Stimulated activated naive CD4-positive, alpha-beta T cell treated with Interleukin-2 at 50 U/mL for 16 hours (primary cell): ENCODE results near the gene CYP19A1.

Experiments used
- DNase-seq: peaks from one replicate; lab custom pipeline; 2025; lab: John Stamatoyannopoulos, UW

CYP19A1 gene

DNA sequence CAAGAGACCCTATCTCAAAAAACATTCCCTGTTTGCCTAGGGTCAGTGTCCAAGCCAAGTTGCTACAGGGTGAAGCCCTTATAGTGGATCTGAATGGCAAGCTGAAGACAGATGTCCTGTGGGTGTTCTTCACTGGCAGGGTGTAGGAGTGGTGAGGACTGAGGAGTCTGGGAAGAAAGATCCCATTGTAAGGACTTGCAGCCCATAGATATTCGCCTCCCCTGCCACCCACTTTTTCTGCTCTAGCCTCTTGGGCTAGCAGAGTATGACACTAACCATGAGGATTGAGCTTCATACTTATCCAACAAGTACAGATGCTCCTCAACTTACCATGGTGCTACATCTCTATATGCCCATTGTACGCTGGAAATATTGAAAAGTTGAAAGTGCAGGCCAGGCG is 13.2 kb downstream of the CYP19A1 start:
- no peak for DNase-seq

DNA sequence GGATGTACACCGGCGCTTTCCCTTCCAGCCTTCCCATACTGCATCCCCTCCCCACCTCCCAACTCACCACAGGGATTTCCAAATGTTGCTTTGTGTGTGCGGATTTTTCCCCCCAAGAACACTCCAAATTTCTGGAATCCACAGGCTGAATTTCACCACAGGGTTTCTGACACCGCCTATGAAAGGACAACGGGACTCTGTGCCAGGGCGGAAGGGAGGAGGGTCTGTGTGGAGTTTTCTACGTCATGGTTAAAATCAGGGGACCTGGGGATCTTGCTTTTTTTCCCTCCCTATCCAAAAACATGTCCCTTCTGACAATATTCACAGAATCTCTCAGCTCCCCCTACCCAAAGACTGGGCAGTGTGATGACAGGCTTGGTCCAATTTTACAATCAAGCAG is 14.6 kb downstream of the CYP19A1 start:
- DNase-seq: no peak

DNA sequence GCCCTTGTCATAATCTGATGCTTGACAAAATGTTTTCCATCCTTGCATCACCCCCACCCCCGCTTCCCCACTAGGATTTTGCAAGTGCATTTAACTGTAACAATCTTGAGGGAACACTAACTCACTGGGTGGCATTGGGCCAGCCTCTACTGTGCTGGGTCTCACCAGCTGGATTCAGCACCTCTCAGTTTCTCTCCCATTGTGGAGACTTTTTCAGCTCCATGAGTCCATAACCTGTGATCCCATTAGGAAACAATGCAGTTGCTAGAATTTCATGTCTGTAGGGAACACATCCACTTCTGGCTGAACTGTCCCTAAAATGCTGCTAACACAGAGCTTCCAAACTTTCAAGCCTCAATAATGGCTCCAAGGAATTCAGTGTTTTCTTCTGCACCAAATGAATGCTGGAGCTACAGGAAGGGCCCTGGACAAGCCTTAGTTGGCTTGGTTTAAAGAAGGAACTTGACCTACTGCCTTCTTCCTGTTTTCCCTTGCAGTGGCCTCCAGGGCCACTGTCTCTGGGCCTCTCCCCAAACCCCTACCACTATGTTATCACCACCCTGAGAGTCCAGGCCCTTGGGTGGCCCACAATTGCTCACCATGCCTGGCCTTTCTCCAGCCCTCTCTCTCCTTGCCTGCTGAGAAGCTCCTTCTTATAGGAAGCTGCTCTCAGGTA is 15.6 kb downstream of the CYP19A1 start:
- DNase-seq: no peak

DNA sequence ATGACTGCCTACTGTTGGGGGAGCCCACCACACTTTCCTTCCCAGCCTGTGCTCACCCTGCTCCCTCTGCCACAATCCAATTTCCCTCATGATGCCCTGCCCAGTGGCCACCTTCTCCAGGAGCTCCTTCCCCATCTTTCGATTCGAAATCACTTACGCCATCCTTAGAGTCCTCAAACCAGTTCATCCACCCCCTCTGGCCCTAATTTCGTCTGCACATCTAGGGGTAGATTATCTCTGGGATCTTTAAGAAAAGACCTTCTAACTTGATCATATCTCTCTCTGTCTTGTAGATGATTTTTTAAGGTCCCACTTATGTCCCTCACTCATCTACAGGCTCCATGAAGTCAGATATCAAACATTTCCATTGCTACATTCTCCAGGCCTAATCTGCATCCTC is 17.1 kb downstream of the CYP19A1 start:
- DNase-seq: no peak

DNA sequence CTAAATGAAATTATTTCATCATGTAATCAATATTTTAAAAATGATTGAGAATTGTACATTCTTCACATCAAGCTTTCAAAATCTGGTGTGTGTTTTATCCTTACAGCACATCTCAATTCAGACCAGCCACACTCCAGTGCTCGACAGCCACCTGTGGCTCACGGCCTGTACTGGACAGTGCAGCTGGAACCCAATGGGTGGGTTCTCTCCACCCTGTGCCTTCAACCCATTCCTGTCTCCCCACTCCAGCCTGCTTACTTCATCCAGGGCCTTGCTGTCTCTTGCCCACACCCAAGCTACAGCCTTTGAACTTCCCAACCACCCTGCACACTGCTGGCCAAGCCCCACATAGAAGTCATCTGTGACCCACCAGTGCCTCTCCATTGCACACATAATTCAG is 17.6 kb downstream of the CYP19A1 start:
- DNase-seq: no peak

DNA sequence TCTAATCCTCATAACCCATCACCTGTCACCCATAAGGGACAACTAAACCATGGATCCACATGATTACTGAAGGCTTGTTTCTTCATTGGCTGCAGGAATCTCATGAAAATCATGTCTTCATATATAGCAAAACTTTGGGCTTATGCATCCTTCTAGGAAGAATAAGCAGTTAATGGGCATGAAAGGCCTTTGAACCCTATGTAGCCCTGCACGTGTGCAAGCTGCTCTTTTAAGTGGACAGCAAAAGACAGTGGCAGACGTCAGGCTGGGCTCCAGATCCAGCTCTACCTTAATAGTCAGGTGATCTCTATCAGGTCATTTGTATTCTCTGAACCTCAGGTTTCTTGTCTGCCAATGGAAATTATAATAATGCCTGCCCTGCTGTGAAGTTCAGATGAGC is 18.9 kb downstream of the CYP19A1 start:
- no peak for DNase-seq

DNA sequence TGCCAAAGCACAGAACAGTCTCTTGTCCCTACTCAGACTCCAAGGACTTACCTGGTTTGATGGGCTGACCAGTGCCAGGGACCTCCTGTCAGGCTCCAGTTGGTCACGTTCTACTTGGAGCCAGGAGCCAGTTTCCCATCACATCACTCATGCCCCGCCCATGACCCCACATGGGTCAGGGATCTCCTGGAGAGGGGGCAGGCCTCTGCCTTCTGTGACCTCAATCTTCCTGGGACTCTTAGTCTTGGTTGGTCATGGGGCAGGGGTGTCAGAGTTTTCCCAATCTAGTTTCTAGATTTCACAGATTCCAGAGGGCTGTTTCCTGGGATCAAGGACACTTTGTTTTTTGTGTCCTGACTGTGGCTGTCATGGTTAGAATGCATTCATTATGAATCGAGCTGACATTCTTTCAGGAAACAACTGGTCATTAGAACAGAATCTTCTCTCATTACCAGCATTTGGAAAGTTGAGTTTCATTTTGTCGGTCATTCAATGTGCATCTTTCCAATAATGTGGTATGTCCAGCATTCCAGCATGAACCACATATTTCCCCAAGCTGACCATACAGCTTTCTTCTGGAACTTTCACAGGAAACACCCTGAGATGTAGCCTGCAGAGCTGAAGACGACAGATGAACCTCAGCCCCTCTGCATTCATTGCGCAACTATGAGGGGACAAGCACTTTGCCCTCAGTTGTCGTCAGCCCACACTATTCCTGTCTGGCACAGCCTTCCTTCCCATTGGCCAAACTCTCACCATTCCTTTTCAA is 19.8 kb downstream of the CYP19A1 start:
- no peak for DNase-seq

DNA sequence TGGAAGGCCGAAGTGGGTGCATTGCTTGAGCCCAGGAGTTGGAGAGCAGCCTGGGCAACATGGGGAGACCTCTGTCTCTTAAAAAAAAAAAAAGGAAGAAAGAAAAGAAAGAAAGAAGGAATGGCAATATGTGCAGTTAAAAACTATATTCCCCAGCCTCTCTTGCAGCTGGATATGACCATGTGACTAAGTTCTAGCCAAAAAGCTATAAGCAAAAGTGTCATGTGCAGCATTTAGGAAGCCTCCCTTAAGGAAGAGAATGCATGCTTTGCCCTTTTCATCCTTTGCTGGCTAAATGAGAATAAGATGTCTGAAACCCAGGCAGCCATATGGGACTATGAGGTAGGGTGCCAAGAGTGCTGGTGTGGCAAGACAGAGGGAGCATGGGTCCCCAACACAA is 21.8 kb downstream of the CYP19A1 start:
- DNase-seq: no peak

DNA sequence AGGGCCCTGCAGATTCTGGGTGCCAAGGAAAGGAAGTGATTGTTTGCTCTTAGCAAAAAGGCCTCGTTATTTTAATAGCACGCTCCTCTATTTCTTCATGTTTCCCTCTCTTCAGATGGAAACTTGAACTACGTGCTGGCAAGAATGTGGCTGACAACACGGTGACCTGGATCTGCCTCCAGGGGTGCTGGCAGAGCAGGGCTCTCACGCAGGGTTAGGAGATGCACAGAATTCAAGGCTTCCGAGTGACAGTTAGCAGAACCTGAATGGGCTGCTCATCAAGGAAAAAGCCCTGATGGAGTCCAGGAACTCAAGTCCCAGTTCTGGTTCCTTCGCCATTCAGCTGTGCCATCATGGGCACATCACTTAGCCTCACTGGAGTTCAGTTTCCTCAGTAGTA is 22.7 kb downstream of the CYP19A1 start:
- no peak for DNase-seq

DNA sequence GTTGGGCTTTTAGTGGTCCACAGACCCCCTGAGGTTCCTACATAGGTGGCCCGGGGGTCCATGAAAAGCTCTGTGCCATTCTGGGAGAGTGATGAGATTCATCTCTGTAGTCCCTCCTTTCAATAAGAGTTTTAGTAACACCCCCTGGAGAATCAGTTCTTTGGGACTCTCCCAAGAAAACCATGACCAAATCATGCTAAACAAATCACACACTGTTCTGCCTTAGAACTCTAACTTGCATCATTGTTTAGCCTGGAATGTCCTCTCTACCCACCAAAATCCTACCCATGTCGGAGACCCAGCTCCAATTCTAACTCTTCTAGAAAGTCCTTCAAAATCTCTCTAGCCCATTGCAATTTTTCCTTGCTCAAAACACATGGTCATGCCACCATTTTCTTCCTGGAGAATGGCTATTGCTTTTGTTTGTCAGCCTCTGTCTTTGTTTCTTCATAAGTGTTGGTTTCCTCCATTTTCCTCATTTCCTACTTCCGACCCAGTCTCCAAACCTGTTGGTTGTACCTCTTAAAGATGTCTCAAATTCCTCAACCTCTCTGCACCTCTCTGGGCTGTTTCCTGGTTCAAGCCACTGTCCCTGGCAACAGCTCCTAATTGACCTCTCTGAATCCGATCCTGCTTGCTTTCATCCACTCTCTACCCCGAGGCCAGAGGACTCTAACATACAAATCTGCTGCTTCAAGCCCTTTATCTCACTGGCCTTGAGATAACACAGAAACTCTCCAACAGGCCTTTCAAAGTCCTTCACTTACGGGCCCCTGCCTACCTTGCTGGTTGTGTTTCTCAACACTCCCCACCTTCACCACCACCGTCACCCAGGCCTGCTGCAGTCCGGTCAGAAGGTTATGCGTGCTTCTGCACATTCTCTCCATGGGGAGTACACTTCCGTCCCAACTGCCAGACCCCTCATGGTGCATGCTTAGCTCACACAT is 23.7 kb downstream of the CYP19A1 start:
- DNase-seq: no peak

DNA sequence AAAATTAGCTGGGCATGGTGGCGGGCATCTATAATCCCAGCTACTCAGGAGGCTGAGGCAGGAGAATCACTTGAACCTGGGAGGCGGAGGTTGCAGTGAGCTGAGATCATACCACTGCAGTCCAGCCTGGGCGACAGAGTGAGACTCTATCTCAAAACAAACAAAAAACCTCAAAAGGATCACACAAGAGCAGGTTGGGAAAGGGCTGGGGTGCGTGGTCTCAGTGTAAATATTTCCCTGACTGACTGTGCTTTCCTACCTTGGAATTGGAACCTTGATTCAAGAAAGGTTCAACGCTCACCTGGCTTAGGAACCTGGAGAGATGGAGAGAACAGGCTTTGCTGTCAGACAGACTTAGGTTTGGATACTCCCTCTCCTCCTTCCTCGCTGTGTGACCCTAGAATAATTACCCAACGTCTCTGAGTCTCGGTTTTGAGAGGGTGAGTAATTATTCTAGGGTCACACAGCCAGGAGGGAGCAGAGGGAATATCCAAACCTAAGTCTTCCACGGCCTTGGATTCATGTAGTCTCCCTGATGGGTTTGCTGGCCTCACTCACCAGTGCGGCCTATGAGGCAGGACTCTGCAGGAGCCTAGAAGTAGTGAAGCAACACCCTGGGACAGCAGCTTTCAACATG is 24.6 kb downstream of the CYP19A1 start:
- no peak for DNase-seq

DNA sequence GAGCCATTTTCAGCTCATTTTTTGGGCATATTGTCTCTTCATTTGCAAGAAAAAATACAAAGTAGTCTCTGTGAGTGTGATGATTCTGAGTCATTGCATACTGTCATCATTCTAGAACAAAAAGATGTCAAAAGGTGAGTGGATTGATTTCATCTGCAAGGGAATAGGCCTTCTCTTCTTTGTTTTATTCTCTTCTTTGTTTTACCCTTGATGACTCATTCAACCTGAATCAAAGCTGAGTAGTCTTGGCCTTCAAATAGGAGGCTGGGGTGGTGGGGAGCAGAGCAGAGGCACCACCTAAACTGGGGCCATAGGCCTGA is 25.4 kb downstream of the CYP19A1 start:
- no peak for DNase-seq

DNA sequence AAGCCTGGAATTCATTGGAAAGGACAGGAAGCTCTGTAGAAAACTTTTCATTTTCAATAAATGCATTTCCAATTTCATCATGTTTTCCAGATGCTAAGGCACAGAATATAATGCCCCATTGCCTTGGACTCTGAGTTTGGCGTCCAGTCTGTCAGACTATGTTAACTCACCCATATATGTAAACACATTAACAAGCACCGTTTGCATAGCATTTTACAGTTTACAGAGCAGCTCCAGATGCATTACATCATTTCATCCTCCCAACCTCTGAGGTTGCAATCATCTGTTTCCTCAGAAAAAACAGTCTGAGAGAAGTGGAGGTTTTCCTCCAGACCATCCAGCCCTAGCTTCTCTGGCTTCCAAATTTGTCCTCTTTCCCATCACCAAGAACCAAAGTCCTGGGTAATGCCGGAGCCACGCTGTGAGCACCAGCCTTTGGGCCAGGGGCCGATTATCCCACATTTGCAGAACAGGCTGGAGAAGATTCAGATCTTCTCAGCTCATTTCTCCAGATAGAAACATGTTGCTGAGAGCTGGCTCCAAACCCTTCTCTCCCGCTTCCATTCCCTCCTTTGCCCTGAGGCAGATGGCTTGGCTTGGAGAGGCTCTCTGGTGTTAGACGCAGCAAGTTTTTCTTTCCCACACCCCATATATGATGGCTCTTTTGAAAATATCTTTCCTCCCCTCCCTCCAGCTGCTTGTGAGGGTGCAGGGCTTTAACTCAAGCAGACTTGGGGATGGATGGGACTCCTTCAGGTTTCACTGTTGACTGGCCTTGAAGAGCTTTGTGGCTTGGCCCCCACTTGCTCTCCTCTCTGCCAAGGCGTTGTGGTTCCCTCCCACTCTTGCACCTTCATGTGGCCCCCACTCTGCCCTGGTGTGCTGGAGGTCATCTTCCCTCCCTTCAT is 26.0 kb downstream of the CYP19A1 start:
- DNase-seq: no peak

DNA sequence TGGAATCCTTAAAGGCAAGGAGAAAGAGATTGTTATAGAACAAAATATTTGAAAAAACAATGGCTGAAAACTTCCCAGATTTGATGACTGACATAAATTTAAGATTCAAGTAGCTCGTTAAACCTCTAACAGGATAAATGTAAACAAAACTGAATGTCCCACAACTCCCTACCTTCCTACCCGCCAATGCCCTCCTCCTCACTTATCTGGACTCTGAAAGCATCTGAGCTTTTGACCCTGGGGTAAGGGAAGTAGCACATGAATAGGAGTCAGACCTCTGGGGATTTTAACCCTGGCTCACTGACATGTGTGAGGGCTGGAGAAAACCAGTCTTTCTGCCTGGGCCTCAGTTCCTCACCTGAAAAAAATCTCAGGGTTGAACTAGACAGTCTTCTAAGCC is 26.9 kb downstream of the CYP19A1 start:
- no peak for DNase-seq

DNA sequence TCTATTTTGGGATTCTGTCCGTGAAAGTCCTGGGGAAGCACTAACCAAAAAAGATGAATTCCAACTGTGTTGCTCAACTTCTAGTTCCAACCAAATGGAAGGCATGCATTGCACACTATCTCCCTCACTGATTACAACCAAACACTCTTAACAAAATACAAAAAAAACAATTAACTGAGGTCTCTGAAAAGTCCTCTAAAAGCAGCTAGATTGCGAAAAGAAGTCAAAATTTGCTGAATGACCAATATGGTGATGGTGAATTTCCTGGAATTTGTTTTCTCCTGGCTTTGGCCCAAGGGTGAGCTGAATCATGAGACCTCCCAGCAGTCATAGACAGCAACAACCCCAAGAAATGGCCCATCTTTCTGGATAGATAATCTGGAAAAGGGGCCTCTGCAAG is 28.3 kb downstream of the CYP19A1 start:
- DNase-seq: no peak

DNA sequence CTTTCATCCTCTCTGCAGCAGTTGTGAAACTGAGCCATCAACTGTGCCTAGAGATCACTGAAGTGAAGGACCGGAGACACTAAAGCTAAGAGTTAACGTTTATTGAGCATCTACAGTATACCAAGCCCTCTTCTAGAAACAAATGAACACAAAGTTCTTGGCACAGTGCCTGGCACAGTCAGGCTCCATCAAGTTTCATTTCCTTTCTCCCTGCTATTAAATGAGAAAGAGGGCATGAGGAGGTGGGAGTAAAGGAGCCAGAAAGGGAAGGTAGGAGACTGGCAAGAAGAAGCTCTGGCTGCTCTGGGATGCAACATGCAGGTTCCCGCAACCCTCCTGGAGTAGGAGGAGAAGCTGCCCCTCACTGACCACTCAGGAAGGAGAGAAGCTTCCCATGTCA is 30.6 kb downstream of the CYP19A1 start:
- no peak for DNase-seq

DNA sequence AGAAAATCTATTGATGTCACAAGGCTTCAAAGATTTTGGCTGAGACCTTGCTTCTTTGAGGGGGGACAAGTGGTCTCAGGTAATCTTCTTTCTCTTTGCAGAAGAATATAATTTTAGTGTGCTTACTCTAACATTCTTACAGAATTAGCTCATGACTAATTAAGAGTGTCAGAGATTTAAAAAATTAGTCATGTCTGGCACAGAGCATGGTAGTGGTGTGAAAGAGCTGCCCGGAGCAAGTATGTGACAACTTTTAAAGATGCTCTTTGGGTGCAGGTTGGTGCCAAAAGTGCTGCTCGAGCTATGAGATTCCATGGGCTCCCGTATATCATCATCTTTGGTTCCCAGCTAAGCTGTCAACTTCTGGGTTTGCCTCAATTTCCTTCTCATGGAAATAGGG is 31.1 kb downstream of the CYP19A1 start:
- no peak for DNase-seq

DNA sequence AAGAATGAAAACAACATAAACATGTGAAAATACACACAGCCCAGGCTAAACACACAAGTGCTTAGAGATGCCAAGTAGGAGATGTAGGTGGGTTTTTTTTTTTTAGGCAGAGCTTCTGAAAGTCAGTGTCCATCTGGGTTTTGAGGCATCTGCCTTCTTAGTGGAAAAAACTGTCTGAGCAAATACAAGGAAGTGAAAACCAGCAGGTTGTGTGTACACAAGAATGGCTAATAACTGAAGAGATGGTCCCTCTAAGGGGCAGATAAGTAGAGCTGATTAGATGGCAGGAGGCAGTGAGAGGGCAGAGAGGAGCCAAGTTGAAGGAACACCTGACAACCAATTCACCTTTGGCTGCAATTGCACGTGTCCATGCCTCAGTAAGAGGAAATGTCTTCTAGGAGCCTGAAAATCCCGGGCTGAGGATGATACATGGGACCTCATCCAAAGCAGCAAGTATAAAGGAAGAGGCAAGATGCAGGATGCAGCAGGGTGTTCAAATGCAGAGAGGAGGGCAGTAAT is 34.9 kb downstream of the CYP19A1 start:
- DNase-seq: no peak

DNA sequence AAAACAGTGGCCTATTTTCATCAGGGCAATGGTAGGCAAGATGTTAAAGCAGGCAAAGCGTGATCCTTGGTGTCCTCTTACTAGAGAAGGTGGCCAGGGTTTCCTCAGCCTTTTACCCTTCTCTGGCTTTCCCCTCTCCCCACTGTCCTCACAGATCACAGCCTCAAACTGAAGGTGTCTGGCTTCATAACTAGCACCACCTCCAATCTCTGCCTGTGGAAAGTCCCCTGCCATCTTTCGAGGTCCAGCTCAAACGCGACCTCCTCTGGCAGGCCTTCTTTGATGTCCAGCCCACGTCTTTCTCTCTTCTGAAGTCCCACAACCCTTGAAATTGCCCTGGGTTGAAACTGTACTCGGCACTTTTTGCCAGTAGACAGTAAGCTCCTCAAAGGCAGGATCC is 35.9 kb downstream of the CYP19A1 start:
- no peak for DNase-seq

DNA sequence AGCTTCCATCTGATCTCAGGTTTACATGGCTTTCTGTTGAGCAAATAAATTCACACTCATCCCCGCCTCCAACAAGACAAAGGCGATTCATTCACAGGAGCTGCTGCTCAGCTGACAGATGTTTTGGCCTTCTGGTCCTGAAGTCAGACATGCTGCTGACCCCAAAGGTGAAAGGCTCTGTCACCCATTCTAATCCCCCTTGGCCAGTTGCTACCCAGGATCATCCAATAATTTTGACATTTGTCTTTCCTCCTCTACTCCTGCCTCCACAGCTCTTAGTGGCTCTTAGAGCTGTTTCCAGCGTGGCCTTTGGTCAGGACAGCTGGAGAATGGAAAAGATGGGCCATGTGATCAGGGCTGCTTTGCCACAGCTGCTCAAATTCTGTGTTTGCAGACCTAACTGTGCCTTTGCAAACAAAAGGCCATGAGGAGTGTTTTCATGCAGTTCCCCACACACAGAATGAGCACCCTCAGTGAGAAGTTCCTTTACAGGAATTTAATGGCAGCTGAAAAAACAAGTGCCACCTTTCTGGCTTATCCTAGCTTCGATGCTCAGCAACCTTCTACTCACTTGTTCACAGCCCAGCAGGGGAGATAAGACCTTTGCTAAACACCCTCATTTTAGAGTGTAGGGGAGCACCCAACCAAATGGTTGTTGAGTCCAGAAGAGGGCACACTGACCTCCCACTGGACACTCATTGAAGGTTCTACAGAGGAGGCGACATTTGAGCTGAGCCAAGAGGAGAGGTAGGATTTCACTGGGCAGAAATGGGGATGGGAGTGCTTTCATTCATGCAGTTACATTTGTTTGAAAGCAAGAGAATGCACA is 39.0 kb downstream of the CYP19A1 start:
- DNase-seq: no peak
